GM18517 (cell line): ENCODE results near the gene UCMA.
"Not testable (repeated sequence)": the region's sequence is repeated elsewhere in the genome, so short reads cannot be mapped to it uniquely, and the experiment has no call there.

Experiments
- ATAC-seq: cut with Tn5 transposase; IDR thresholded peaks from one replicate; pipeline ENCODE4 v1.9.1; 2021; ENCODE audit warnings: mild to moderate bottlenecking, moderate library complexity; ENCODE audit not compliant: unreplicated experiment

Gene UCMA

DNA sequence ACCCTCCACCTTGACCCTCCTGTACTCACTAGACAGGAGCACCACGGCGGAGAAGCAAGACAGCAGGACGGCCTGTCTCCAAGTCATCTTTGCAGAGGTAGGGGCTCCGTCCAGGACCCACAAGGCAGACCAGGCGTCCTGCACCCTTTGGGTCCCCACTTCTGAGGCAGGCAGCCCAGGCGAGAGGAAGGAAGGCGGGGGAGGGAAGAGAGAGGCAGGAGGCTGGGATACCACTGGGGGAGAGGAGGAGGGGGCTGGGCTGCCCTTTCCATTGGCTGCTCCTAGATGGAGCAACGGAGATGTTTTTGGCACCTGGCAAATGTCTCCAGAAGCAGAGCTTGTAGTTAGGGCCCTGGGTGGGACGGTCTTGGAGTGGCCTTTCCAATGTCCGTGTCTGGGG is at the start of gene UCMA:
UCMA (minus strand) TSS at position 203 of the 400 bp plus-strand sequence; CDS start at position 87, 116 bp downstream.
- ATAC-seq, result no peak

GRCh38 chr10:13282348-13282747 is 48.2 kb upstream of the UCMA start:
- not testable (repeated sequence) for ATAC-seq

DNA sequence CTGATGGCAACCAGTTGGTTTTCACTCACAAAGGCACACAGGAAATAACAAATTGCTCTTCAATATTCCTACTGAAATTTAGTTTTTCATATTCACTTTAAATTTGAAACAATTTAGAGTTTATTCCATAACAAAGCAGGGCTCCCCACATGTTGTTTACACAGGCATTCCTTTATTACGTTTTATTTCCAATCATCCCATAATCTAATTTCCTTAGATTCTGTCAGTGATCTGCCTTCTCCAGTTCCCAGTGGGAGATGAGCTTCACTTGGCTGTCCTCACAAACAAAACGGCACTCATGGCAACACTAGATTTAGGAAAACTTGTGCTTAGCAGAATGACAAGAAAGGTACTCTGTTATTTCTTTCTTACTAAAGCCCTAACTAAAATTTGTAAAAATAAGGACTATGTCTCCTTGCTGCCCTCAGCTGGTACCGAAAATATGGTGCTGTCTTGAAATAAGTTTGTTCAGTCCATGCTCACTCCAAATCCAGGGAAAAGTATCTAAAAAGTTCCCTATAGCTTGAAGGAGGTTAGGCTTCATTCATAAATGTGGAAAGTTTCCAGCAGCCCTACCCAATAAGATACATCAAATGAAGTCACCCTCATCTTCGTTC is 42.7 kb upstream of the UCMA start:
- ATAC-seq, result no peak

DNA sequence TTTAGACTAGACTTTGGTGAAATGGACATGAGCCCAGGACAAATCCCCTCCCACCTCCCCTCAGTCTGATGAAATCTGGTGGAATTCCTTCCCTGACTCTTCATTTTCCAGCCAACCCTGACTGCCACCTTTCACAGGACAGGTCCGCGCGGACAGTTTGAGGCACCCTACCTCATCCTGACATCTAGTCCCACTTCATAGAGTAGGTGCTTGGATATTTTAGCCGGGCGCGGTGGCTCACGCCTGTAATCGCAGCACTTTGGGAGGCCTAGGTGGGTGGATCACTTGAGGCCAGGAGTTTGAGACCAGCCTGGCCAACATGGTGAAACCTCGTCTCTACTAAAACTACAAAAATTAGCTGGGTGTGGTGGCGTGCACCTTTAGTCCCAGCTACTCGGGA is 42.0 kb upstream of the UCMA start:
- not testable (repeated sequence) for ATAC-seq

DNA sequence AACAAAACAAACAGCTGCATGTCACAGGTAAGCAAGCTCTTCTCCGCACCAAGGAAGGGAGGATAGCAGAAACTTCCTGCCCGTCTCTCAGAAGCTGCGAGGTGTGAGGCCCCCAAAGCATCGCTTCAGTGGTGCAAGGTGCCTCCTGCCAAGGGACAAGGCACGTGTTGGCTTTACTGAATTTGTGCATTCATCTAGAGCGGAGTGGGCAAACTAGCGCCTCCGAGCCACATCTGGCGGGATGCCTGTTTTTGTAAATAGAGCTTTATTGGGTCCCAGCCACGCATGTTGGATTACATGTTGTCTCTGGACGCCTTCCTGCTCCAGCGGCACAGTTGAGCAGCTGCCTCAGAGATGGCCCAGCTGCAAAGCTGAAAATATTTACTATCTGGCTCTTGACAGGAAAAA is 38.0 kb upstream of the UCMA start:
- ATAC-seq, result no peak

GRCh38 chr10:13271552-13272163 is 37.5 kb upstream of the UCMA start:
- no peak for ATAC-seq

DNA sequence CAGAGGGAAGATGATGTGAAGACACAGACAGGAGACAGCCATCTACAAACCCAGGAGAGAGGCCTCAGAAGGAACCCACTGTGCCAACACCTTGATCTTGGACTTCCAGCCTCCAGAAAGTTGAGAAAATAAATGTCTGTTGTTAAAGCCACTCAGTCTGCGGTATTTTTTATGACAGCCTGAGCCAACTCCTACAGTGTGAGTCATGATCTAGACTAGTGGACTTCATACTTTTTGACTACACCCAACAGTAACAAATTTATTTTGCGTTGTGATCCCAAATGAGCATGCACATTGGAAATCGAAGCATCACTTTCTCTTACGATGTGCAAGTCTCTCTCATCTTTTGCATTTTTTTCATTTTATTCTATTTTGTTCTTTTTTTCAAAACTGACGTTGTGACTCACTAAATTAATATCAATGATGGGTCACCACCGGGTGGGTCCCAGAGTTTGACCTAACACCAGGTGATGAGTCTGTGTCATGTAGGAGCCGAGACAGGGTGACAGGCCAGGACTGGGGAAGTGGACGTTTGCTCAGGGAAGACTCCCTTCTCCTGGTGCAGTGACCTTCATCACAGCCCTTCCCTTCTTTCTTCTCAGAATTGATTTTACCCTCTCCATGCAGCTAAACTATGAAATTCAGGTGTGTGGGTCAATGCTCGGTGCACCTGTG is 36.8 kb upstream of the UCMA start:
- no peak for ATAC-seq

DNA sequence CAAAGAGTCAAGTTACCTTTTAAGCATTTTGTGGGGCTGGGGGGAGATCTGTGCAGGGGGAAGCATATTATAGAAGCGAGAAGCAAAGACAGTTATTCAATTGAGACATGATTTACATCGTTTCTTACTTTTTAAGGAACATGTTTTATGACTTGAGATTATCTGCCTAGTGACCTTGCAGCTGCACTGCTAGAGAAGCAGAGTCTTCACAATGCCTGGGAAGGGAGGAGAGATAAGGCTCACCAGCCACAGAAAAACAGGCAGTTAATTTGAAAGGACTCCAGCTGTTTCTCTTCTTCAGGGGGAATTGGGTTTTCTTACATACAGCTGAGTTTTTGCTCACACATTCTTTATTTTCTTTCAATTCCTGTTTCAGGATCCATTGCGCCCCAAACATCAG is 34.7 kb upstream of the UCMA start:
- ATAC-seq, result no peak

DNA sequence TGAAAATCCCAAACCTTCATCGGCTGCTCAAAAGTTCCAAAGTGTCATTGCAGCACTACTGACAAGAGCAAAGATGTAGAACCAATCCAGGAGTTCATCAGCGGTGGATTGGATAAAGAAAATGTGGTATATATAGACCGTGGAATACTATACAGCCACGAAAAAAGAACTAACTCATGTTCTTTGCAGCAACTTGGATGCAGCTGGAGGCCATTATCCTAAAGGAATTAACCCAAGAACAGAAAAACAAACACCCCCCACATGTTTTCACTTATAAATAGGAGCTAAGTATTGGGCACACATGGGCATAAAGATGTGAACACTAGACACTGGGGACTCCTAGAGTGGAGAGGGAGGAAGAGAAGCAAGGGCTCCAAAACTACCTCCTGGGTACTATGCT is 34.1 kb upstream of the UCMA start:
- no peak for ATAC-seq

DNA sequence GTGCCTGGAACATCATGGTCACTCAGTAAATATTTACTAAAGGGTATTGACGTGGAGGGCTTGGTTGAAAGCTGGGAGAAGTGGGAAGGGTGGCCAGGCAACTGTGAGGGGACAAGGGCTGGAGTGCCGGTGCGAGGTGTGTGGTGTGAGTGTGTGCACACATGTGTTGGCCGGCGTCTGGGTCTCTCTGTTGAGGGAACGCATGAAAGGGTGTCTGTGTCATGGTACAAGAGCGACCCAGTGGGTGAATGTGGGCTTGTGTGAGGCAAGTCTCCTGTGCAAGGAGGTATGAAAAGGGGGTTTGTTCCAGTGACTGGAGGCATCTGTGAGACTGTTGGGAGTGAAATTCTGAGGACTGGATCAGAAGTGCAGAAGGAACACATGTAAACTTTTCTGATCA is 29.4 kb upstream of the UCMA start:
- no peak for ATAC-seq

DNA sequence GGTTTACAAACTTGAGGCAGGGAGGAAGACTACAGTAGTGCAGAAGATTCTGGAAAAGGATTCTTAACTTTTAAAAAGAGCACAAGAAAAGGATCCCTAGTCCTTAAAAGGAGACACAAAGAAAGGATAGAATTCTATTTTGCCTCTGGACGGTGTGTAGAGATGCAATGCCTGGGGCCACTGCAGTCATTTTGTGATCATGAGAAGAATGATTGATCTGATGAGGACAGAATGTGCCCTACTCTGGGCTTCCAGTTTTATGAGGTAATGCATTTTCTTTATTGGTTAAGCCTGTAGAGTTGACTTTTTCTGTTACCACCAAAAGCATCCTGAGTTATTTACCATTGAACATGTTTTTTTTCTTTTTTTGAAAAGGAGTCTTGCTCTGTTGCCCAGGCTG is 28.3 kb upstream of the UCMA start:
- no peak for ATAC-seq

DNA sequence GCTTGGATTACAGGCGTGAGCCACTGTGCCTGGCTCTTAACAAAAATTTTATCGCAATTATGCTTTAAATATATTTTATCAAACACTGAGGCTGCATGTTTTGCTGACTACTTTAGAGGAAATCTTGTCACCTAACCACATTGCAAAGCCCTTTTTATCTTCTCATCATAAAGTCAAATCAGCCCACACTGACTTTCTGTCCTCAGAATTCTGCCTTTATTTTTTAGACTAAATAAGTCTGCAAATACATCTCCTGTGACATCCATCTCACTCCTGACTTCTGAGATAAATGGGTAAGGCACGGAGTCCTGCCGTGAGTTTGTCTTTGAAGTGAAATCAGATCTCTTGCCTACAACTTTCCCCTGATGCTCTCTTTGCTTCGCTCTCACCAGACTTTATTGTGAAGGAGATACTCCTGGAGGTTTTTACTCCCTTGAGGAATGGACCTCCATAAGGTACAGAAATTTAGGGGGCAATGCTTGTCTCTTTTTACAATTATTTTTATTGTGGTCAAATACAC is 23.5 kb upstream of the UCMA start:
- no peak for ATAC-seq

- ATAC-seq, result no peak
Measured at GRCh38 chr10:13256627-13257026, 22.5 kb upstream of the UCMA start.

- ATAC-seq, result no peak
Measured at GRCh38 chr10:13253726-13254125, 19.6 kb upstream of the UCMA start.

DNA sequence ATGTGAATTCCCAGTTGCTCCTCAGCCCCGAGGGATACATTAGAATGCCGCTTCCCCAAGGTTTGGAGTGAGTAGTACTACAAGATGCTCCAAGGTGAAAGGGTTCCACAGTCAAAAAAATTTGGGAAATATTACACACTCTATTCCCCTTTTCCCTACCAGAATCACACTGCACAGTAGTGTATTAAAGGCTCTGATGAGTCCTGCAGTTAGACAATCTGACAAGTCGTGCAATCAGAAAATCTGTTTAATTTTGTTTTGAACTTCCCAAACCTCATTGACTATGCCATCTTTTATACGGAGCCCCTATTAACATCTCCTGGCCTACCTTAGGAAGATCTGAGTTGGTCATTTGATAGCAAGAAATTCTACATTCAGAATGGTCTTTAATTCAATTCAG is 13.6 kb upstream of the UCMA start:
- no peak for ATAC-seq

DNA sequence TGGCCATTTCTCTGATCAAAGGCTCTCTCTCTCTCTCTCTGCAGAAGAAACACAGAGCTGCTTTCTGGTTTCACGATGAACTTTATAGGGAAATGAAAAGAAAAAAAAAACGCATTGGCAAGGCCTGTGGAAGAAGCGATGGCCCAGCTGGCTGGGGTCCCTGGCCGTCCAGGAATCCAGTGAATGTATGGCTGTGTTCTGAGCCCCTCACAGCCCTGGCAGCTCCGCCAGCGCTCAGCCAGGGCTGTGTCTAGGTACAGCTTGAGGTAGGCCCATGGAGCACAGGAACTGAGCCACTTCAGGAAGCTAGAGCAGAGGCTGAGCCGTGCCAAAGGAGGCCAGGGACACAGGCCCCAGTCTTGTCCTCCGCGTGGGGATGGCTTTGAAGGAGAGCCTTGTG is 13.1 kb upstream of the UCMA start:
- ATAC-seq, result no peak

- not testable (repeated sequence) for ATAC-seq
Measured at GRCh38 chr10:13242260-13242659, 8.1 kb upstream of the UCMA start.

DNA sequence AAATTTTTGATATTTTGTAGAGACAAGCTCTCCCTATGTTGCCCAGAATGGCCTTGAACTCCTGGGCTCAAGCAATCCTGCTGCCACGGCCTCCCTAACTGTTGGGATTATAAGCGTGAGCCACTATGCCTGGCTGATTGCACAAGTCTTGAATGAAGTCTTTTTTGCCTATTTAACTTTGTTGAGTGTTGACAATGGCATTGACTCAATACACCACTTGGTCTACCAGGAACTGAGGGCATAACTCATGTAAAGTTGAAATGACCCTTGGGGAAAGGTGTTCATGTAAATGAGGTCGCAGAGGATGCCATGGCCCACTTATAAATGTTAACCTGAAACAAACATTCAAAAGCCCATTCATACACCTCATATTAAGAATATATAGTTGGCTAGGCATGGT is 7.4 kb upstream of the UCMA start:
- ATAC-seq, result no peak

DNA sequence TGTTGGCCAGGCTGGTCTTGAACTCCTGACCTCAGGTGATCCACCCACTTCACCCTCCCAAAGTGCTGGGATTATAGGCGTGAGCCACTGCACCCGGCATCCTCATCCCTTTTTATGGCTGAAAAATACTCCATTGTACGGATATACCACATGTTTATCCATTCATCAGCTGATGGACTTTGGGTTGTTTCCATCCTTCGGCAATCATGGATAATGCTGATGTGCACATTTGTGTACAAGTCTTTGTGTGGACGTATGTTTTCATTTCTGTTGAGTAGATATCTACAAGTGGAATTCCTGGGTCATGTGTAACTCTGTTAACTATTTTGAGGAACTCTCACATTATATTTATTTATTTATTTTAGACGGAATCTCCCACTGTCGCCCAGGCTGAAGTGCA is 5.7 kb upstream of the UCMA start:
- no peak for ATAC-seq

DNA sequence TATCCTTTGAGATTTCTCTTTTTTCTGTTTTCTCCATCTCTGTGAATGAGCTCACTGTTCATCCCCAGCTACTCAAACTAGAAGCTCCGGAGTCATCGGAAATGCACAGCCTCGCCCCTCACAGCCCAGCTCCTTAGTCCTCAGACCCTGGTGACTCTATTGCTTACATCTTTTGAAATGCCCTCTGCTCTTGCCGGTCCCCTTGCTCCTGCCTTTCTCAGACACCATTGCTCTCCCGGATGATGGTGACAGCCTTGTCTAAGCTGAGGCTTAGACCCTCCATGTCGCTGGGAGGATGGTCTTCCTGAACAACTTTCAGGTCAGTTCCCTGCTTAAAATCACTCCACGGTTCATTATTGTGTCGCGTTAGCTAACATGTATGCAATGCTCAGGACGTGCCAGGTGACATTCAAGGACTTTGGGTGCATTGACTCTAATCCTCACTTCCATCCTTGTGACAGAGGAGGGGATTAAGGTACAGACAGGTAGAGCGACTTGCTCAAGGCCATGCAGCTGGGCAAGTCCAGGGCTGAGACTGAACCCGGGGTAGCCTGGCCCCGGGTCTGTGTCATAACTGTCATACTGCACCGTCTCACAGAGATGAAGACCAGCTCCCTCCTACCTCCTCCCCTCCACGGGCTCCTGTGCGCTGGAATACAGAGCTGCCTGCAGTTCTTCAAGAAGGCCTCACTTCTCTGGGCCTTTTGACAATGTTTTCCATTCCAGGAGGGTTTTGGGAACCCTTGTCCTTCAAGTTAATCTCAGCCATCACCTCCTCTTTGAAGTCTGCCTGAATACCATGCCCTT is 4.3 kb upstream of the UCMA start:
- ATAC-seq, result no peak

- no peak for ATAC-seq
Measured at GRCh38 chr10:13236638-13237037, 2.5 kb upstream of the UCMA start.
